Measurements from ENCODE around the gene SLC9A3.

SLC9A3 gene

GRCh38 chr5:505951-506525, 18.2 kb downstream of the SLC9A3 start:
- DNase-seq (ENCODE audit: low read depth in 2 of 2) = no peak

GRCh38 chr5:504326-505154, 19.7 kb downstream of the SLC9A3 start:
- no peak for DNase-seq (ENCODE audit: low read depth in 2 of 2)

- DNase-seq (ENCODE audit: low read depth in 2 of 2) = no peak
These were observed 21.7 kb downstream of the SLC9A3 start for GRCh38 chr5:502325-503079.

GRCh38 chr5:501831-502184, 22.4 kb downstream of the SLC9A3 start:
- no peak for DNase-seq (ENCODE audit: low read depth in 2 of 2)

GRCh38 chr5:501105-501830, 23.0 kb downstream of the SLC9A3 start:
- DNase-seq (ENCODE audit: low read depth in 2 of 2) = no peak

- DNase-seq (ENCODE audit: low read depth in 2 of 2) = no peak
These were observed 23.8 kb downstream of the SLC9A3 start for GRCh38 chr5:500491-500890.

GRCh38 chr5:499233-500209, 24.7 kb downstream of the SLC9A3 start:
- no peak for DNase-seq (ENCODE audit: low read depth in 2 of 2)

- no peak for DNase-seq (ENCODE audit: low read depth in 2 of 2)
These were observed 26.3 kb downstream of the SLC9A3 start for GRCh38 chr5:497871-498509.

- DNase-seq (ENCODE audit: low read depth in 2 of 2) = no peak
These were observed 27.1 kb downstream of the SLC9A3 start for GRCh38 chr5:497090-497700.

- DNase-seq (ENCODE audit: low read depth in 2 of 2) = no peak
These were observed 28.2 kb downstream of the SLC9A3 start for GRCh38 chr5:496028-496427.

- no peak for DNase-seq (ENCODE audit: low read depth in 2 of 2)
These were observed 29.5 kb downstream of the SLC9A3 start for GRCh38 chr5:494667-495255.

GRCh38 chr5:493758-494157, 30.5 kb downstream of the SLC9A3 start:
- DNase-seq (ENCODE audit: low read depth in 2 of 2) = no peak

- DNase-seq (ENCODE audit: low read depth in 2 of 2) = no peak
These were observed 31.0 kb downstream of the SLC9A3 start for GRCh38 chr5:493119-493701.

- no peak for DNase-seq (ENCODE audit: low read depth in 2 of 2)
These were observed 31.8 kb downstream of the SLC9A3 start for GRCh38 chr5:492314-492893.

GRCh38 chr5:491856-492155, 32.4 kb downstream of the SLC9A3 start:
- DNase-seq (ENCODE audit: low read depth in 2 of 2) = no peak

GRCh38 chr5:491119-491855, 33.0 kb downstream of the SLC9A3 start:
- no peak for DNase-seq (ENCODE audit: low read depth in 2 of 2)

GRCh38 chr5:490116-491106, 33.8 kb downstream of the SLC9A3 start:
- DNase-seq (ENCODE audit: low read depth in 2 of 2) = no peak
